Hematopoietic multipotent progenitor cell treated with erythropoietin and hydrocortisone succinate and interleukin-3 and kit ligand, for 15 days (in vitro differentiated cells): Measurements from ENCODE around the gene ATP8A1.
"Not testable (repeated sequence)": the region's sequence is repeated elsewhere in the genome, so short reads cannot be mapped to it uniquely, and the experiment has no call there.

Experiments used
- DNase-seq: peaks from one replicate; pipeline ENCODE4 v3.0.0-alpha.2; 2015; ENCODE audit warnings: low spot score

Gene ATP8A1

GRCh38 chr4:42501624-42502401 is 155.1 kb downstream of the ATP8A1 start:
- no peak for DNase-seq

- DNase-seq = no peak
Observed at GRCh38 chr4:42498040-42498439, 158.9 kb downstream of the ATP8A1 start.

- DNase-seq = no peak
Observed at GRCh38 chr4:42497142-42497910, 159.6 kb downstream of the ATP8A1 start.

GRCh38 chr4:42492962-42493361 is 163.9 kb downstream of the ATP8A1 start:
- no peak for DNase-seq

- DNase-seq = no peak
Observed at GRCh38 chr4:42490015-42490414, 166.9 kb downstream of the ATP8A1 start.

GRCh38 chr4:42489095-42489494 is 167.8 kb downstream of the ATP8A1 start:
- DNase-seq = no peak

- no peak for DNase-seq
Observed at GRCh38 chr4:42488554-42488953, 168.4 kb downstream of the ATP8A1 start.

- no peak for DNase-seq
Observed at GRCh38 chr4:42488114-42488513, 168.8 kb downstream of the ATP8A1 start.

- no peak for DNase-seq
Observed at GRCh38 chr4:42487230-42487629, 169.7 kb downstream of the ATP8A1 start.

GRCh38 chr4:42486156-42486555 is 170.7 kb downstream of the ATP8A1 start:
- DNase-seq = not testable (repeated sequence)

- no peak for DNase-seq
Observed at GRCh38 chr4:42484630-42485029, 172.3 kb downstream of the ATP8A1 start.

GRCh38 chr4:42483426-42484379 is 173.2 kb downstream of the ATP8A1 start:
- DNase-seq = no peak

GRCh38 chr4:42482516-42483327 is 174.2 kb downstream of the ATP8A1 start:
- no peak for DNase-seq

- DNase-seq = no peak
Observed at GRCh38 chr4:42480717-42481116, 176.2 kb downstream of the ATP8A1 start.

GRCh38 chr4:42480281-42480680 is 176.6 kb downstream of the ATP8A1 start:
- no peak for DNase-seq

- no peak for DNase-seq
Observed at GRCh38 chr4:42478946-42479345, 178.0 kb downstream of the ATP8A1 start.

- DNase-seq = no peak
Observed at GRCh38 chr4:42478509-42478908, 178.4 kb downstream of the ATP8A1 start.

GRCh38 chr4:42474406-42474805 is 182.5 kb downstream of the ATP8A1 start:
- DNase-seq = no peak

- no peak for DNase-seq
Observed at GRCh38 chr4:42473071-42473684, 183.7 kb downstream of the ATP8A1 start.

- no peak for DNase-seq
Observed at GRCh38 chr4:42471896-42472295, 185.0 kb downstream of the ATP8A1 start.

GRCh38 chr4:42470023-42470422 is 186.9 kb downstream of the ATP8A1 start:
- no peak for DNase-seq
